ENCODE data around the gene ESRRG. TPM values are rescaled to one million over a fixed set of nuclear protein-coding genes. Genes with fewer than 3 reads are reported as not detected.

ESRRG gene
- total RNA-seq, 1 donor from 2014 or later: 1.5 TPM

- no peak for TF ChIP-seq CTCF (conservative IDR thresholded peaks at IDR 0.05)
- no peak for DNase-seq (ENCODE audit: low read depth, low spot score)
- Mint-ChIP-seq H3K27me3 (ENCODE audit: low read depth) (no peaks in the 10 kb centered on the region), H3K4me3 (no peak overlapping the region), H3K4me1 (no peaks in the 10 kb centered on the region), H3K36me3 (ENCODE audit: low read depth) (no peaks in the 10 kb centered on the region), H3K9me3 (no peaks in the 10 kb centered on the region), H3K27ac (ENCODE audit: unreplicated experiment) (no peak overlapping the region)
Observed at GRCh38 chr1:216666441-216666840, 56.8 kb downstream of the ESRRG start.

- no peak for DNase-seq (ENCODE audit: low read depth, low spot score)
- Mint-ChIP-seq H3K27me3 (ENCODE audit: low read depth) (no peaks in the 10 kb centered on the region), H3K36me3 (ENCODE audit: low read depth) (no peaks in the 10 kb centered on the region), H3K4me1 (no peaks in the 10 kb centered on the region), H3K27ac (ENCODE audit: unreplicated experiment) (no peak overlapping the region), H3K9me3 (no peaks in the 10 kb centered on the region), H3K4me3 (no peak overlapping the region)
- TF ChIP-seq CTCF (conservative IDR thresholded peaks at IDR 0.05): no peak
Observed at GRCh38 chr1:216665856-216666255, 57.4 kb downstream of the ESRRG start.

- Mint-ChIP-seq H3K4me3 (no peak overlapping the region), H3K4me1 (no peaks in the 10 kb centered on the region), H3K36me3 (ENCODE audit: low read depth) (no peaks in the 10 kb centered on the region), H3K9me3 (no peaks in the 10 kb centered on the region), H3K27ac (ENCODE audit: unreplicated experiment) (no peak overlapping the region), H3K27me3 (ENCODE audit: low read depth) (no peaks in the 10 kb centered on the region)
- TF ChIP-seq CTCF (conservative IDR thresholded peaks at IDR 0.05): no peak
- DNase-seq (ENCODE audit: low read depth, low spot score): no peak
Observed at GRCh38 chr1:216665406-216665805, 57.8 kb downstream of the ESRRG start.

DNA sequence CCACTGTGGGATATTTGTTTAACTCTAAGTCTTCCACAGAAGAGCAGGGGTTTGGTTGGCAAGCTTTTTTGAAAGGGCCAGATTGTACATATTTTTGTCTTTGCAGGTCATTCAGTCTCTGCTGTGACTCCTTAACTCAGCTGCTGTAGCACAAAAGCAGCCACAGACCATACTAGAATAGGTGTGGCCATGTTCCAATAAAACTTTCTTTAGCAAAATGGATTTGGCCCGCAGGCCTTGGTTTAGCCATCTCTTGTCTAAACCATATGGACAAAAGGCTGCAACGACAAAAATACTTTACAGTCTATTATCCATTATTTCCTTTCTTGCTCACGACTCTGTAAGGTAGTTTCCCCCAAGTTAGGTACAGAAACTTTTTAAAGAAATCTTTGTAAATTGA is 60.5 kb downstream of the ESRRG start:
- H3K27ac Mint-ChIP-seq (ENCODE audit: unreplicated experiment): no peak overlapping the region
- H3K9me3 Mint-ChIP-seq: no peaks in the 10 kb centered on the region

DNA sequence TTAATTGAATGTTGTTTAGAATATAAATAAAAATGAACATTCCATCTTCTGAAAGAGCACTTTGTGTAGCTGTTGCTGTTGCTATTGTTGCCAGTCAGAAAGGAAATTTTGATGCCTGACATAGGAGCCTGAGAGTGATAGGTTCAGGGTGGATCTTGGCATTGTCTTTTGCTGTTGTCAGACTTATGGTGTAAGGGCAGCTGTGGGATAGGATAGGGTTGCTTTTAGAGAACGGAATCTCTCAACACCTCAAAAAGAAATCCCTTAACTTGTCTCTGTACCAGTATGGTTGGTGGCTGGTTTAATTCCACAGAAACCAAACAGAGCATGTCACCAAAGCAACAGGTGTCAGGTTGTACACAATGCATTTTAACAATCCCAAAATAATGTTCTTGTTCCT is 62.7 kb downstream of the ESRRG start:
- Mint-ChIP-seq H3K36me3 (ENCODE audit: low read depth) (no peaks in the 10 kb centered on the region), H3K9me3 (no peaks in the 10 kb centered on the region), H3K27ac (ENCODE audit: unreplicated experiment) (no peak overlapping the region), H3K4me1 (no peaks in the 10 kb centered on the region), H3K27me3 (ENCODE audit: low read depth) (peaks cover 2% of the 10 kb centered on the region), H3K4me3 (no peak overlapping the region)
- no peak for DNase-seq (ENCODE audit: low read depth, low spot score)
- TF ChIP-seq CTCF (conservative IDR thresholded peaks at IDR 0.05): no peak

More for the DNA sequence above, 60.5 kb downstream of the ESRRG start:
- DNase-seq (ENCODE audit: low read depth, low spot score): no peak
- TF ChIP-seq CTCF (conservative IDR thresholded peaks at IDR 0.05): no peak
- Mint-ChIP-seq H3K27me3 (ENCODE audit: low read depth) (peaks cover 2% of the 10 kb centered on the region), H3K4me1 (no peaks in the 10 kb centered on the region), H3K4me3 (no peak overlapping the region), H3K36me3 (ENCODE audit: low read depth) (no peaks in the 10 kb centered on the region)

DNA sequence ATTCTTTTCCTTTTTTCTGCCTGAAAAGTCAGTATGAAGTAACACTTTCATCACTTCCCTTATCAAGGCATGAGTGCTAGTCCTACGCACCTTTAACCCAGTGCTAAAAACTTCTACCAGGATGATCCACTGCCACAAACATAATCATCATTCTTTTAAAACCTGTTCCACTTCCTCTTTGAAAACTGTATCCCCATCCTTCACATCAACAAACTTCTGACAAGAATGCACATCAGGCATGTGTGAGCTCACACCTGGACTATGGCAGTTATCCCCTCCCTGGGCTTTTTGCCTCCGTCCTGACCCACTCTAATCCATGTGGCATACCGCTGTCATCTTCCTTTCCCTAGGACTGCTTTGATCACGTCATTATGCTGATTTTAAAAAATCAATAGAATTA is 70.2 kb downstream of the ESRRG start:
- no peak overlapping the region for H3K27ac Mint-ChIP-seq (ENCODE audit: unreplicated experiment)
- no peaks in the 10 kb centered on the region for H3K9me3 Mint-ChIP-seq

More for the DNA sequence above, 70.2 kb downstream of the ESRRG start:
- H3K36me3 Mint-ChIP-seq (ENCODE audit: low read depth): no peaks in the 10 kb centered on the region
- no peak for DNase-seq (ENCODE audit: low read depth, low spot score)
- no peak overlapping the region for H3K4me3 Mint-ChIP-seq
- no peaks in the 10 kb centered on the region for H3K4me1 Mint-ChIP-seq
- no peak for TF ChIP-seq CTCF (conservative IDR thresholded peaks at IDR 0.05)
- H3K27me3 Mint-ChIP-seq (ENCODE audit: low read depth): no peaks in the 10 kb centered on the region

All from neural crest cell (in vitro differentiated cells).